HAP-1 (cell line): ENCODE data around the gene FIGLA.

Source experiments
- DNase-seq, 2 experiments: peaks; one replicate each; pipeline ENCODE4 v3.0.0-alpha.2; 2016 to 2020; ENCODE audit warnings: low spot score in 2 of 2
- H3K27me3 ChIP-seq: fragments of 250-450 bp; sonication (Bioruptor Pico); 2 replicates; pipeline ENCODE4 v1.5.1; 2020; ENCODE audit warnings: low read depth, mild to moderate bottlenecking, moderate library complexity
- H3K36me3 ChIP-seq: fragments of 250-450 bp; sonication (Bioruptor Pico); replicated peaks from 2 replicates; pipeline ENCODE4 v1.5.1; 2020; ENCODE audit warnings: mild to moderate bottlenecking
- H3K4me1 ChIP-seq: fragments of 250-450 bp; sonication (Bioruptor Pico); 2 replicates; pipeline ENCODE4 v1.5.1; 2020; ENCODE audit warnings: mild to moderate bottlenecking
- H3K4me3 ChIP-seq: fragments of 250-450 bp; sonication (Bioruptor Pico); 2 replicates; pipeline ENCODE4 v1.5.1; 2020; ENCODE audit warnings: mild to moderate bottlenecking, moderate library complexity
- H3K9me3 ChIP-seq: fragments of 250-450 bp; sonication (Bioruptor Pico); 2 replicates; pipeline ENCODE4 v1.5.1; 2020; ENCODE audit warnings: mild to moderate bottlenecking, moderate library complexity
- in situ Hi-C: fragments of 300-500 bp; cut with MboI; formaldehyde crosslinking; loops from 3 replicates; pipeline ENCODE4 v1.14.3; 2020; ENCODE audit warnings: low sequenced_read_pairs, inconsistent platforms, mixed read lengths

The FIGLA gene

GRCh38 chr2:70826696-70827350, 36.4 kb upstream of the FIGLA start:
- Histone ChIP-seq H3K9me3 (no peaks in the 10 kb centered on the region), H3K27me3 (no peaks in the 10 kb centered on the region), H3K36me3 (no peaks in the 10 kb centered on the region), H3K4me3 (no peak overlapping the region), H3K4me1 (no peaks in the 10 kb centered on the region)
- in situ Hi-C loops = no loop called here
- DNase-seq = no peak

- Histone ChIP-seq H3K4me3 (no peak overlapping the region), H3K9me3 (no peaks in the 10 kb centered on the region), H3K27me3 (no peaks in the 10 kb centered on the region), H3K4me1 (no peaks in the 10 kb centered on the region; the same call in 1 of the 2 replicates), H3K36me3 (no peaks in the 10 kb centered on the region)
- in situ Hi-C loops = no loop called here
- no peak for DNase-seq
Measured at GRCh38 chr2:70823249-70823648, 32.8 kb upstream of the FIGLA start.

GRCh38 chr2:70822843-70823242, 32.4 kb upstream of the FIGLA start:
- no peak for DNase-seq
- Histone ChIP-seq H3K4me1 (no peaks in the 10 kb centered on the region; the same call in 1 of the 2 replicates), H3K36me3 (no peaks in the 10 kb centered on the region), H3K9me3 (no peaks in the 10 kb centered on the region), H3K4me3 (no peak overlapping the region), H3K27me3 (no peaks in the 10 kb centered on the region)
- in situ Hi-C loops = no loop called here

GRCh38 chr2:70820499-70820898, 30.1 kb upstream of the FIGLA start, which contains the start of gene CLEC4F:
Gene CLEC4F (minus strand): TSS chr2:70820599. CDS start chr2:70820523, 76 bp downstream.
- H3K4me3 ChIP-seq = no peak within 1 kb of the TSS
- no peak for DNase-seq
- in situ Hi-C loops = no loop called here
- H3K9me3 ChIP-seq = no peaks in the 10 kb centered on the region
- no peaks in the 10 kb centered on the region for H3K27me3 ChIP-seq
- no peaks in the 10 kb centered on the region; the same call in 1 of the 2 replicates for H3K4me1 ChIP-seq
- no peaks in the 10 kb centered on the region for H3K36me3 ChIP-seq

- H3K9me3 ChIP-seq = no peaks in the 10 kb centered on the region
- H3K36me3 ChIP-seq = no peaks in the 10 kb centered on the region
Measured at GRCh38 chr2:70817284-70817954, 27.0 kb upstream of the FIGLA start.

GRCh38 chr2:70816726-70817125, 26.3 kb upstream of the FIGLA start:
- Histone ChIP-seq H3K27me3 (no peaks in the 10 kb centered on the region), H3K9me3 (no peaks in the 10 kb centered on the region), H3K4me1 (no peaks in the 10 kb centered on the region; the same call in 1 of the 2 replicates), H3K36me3 (no peaks in the 10 kb centered on the region), H3K4me3 (no peak overlapping the region)
- no peak for DNase-seq
- in situ Hi-C loops = no loop called here

More at GRCh38 chr2:70817284-70817954, 27.0 kb upstream of the FIGLA start:
- no peak for DNase-seq
- no peaks in the 10 kb centered on the region; the same call in 1 of the 2 replicates for H3K4me1 ChIP-seq
- no peaks in the 10 kb centered on the region for H3K27me3 ChIP-seq
- in situ Hi-C loops = no loop called here
- H3K4me3 ChIP-seq = no peak overlapping the region

GRCh38 chr2:70808983-70809958, 18.8 kb upstream of the FIGLA start:
- Histone ChIP-seq H3K4me1 (no peaks in the 10 kb centered on the region), H3K4me3 (no peak overlapping the region), H3K9me3 (no peaks in the 10 kb centered on the region), H3K36me3 (no peaks in the 10 kb centered on the region), H3K27me3 (no peaks in the 10 kb centered on the region)
- in situ Hi-C loops = no loop called here
- DNase-seq = no peak

GRCh38 chr2:70807828-70808118, 17.3 kb upstream of the FIGLA start:
- Histone ChIP-seq H3K36me3 (no peaks in the 10 kb centered on the region), H3K27me3 (no peaks in the 10 kb centered on the region), H3K4me3 (no peak overlapping the region), H3K4me1 (no peaks in the 10 kb centered on the region), H3K9me3 (no peaks in the 10 kb centered on the region)
- in situ Hi-C loops = no loop called here
- DNase-seq = no peak

GRCh38 chr2:70807102-70807827, 16.8 kb upstream of the FIGLA start:
- Histone ChIP-seq H3K36me3 (no peaks in the 10 kb centered on the region), H3K9me3 (no peaks in the 10 kb centered on the region), H3K27me3 (no peaks in the 10 kb centered on the region), H3K4me1 (no peaks in the 10 kb centered on the region), H3K4me3 (no peak overlapping the region)
- DNase-seq = no peak
- in situ Hi-C loops = no loop called here

GRCh38 chr2:70806620-70807019, 16.2 kb upstream of the FIGLA start:
- Histone ChIP-seq H3K9me3 (no peaks in the 10 kb centered on the region), H3K4me1 (no peaks in the 10 kb centered on the region), H3K4me3 (no peak overlapping the region), H3K27me3 (no peaks in the 10 kb centered on the region), H3K36me3 (no peaks in the 10 kb centered on the region)
- in situ Hi-C loops = no loop called here
- no peak for DNase-seq

GRCh38 chr2:70806013-70806412, 15.6 kb upstream of the FIGLA start:
- Histone ChIP-seq H3K27me3 (no peaks in the 10 kb centered on the region), H3K4me3 (no peak overlapping the region), H3K36me3 (no peaks in the 10 kb centered on the region), H3K9me3 (no peaks in the 10 kb centered on the region), H3K4me1 (no peaks in the 10 kb centered on the region)
- in situ Hi-C loops = no loop called here
- DNase-seq = no peak

GRCh38 chr2:70801607-70802263, 11.3 kb upstream of the FIGLA start:
- no peak for DNase-seq
- H3K9me3 ChIP-seq = peaks cover 5% of the 10 kb centered on the region
- no peaks in the 10 kb centered on the region for H3K4me1 ChIP-seq
- H3K27me3 ChIP-seq = no peaks in the 10 kb centered on the region
- in situ Hi-C loops = no loop called here
- H3K36me3 ChIP-seq = no peaks in the 10 kb centered on the region
- no peak overlapping the region for H3K4me3 ChIP-seq

- Histone ChIP-seq H3K27me3 (no peaks in the 10 kb centered on the region), H3K9me3 (peaks cover 5% of the 10 kb centered on the region), H3K4me3 (no peak overlapping the region), H3K4me1 (no peaks in the 10 kb centered on the region), H3K36me3 (no peaks in the 10 kb centered on the region)
- no peak for DNase-seq
- in situ Hi-C loops = loop anchor here (10.0 kb wide), 1 partner anchor 145 kb away; no protein-coding TSS in a partner anchor
Measured at GRCh38 chr2:70799706-70800105, 9.3 kb upstream of the FIGLA start.
